DMS153 treated with DMSO at 0.1 percent for 48 hours (cell line): ENCODE measurements around the gene RBBP9.
"Not testable (repeated sequence)": the region's sequence is repeated elsewhere in the genome, so short reads cannot be mapped to it uniquely, and the experiment has no call there.

ENCODE experiments used
- DNase-seq: peaks from one replicate; lab custom pipeline; 2025; ENCODE audit not compliant: unreplicated experiment; lab: John Stamatoyannopoulos, UW

Gene RBBP9

DNA sequence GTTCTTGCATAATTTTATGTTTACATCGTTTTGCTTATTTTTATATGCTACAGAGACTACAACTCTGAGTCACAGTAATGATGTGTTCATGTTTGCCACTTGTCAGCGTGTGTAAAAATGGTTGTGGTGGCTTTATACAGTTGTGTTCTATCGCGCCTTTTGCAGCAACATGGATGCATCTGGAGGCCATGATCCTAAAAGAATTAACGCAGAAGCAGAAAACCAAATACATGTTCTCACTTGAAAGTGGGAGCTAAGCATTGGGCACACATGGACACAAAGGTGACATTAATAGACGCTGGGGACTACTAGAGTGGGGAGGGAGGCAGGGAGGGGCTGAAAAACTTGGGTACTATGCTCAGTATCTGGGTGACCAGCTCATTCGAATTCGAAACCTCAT, 9.7 kb upstream of the RBBP9 start:
- DNase-seq: no peak

GRCh38 chr20:18504479-18505060, 7.5 kb upstream of the RBBP9 start:
- DNase-seq: no peak

- DNase-seq: not testable (repeated sequence)
These were observed 4.6 kb upstream of the RBBP9 start for GRCh38 chr20:18501672-18502071.

DNA sequence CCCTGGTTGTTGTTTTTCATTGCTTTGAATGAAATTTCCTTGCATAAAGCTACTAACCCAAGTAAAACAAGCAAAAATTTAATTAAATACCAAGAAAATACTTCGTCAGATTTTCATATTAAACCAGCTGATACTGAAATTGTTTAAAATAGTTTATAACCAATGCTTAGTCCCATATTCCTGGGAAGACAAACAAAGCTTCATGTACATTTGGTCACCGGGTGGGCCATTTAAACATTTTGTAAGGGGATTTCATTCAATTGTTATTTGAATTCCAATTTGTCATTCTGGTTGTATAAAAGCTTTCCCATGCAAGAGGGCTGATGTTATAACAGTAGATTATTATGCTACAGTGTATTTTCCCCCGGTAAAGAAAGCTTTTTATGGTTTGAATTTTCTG, 578 bp upstream of the RBBP9 start:
- DNase-seq: no peak

DNA sequence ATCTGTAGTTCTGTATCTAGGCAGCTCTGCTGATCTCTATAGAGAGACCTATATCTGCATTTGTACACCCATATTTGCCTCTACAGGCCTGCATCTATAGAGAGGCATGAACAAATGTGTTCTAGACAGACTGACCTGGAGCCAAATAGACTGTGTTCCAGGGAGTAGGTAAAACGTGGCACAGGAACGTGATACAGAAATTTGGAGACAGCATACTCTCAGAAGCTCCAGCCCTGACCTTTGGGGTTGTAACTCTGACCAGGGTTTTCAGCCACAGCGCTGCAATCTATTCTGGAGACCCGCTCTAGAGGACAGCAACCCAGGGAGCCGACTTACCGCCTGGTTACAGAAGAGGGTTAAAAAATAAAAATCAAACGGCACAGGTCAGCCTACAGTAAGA, 983 bp downstream of the RBBP9 start:
- DNase-seq: peak; percentile 30

GRCh38 chr20:18488301-18488700, 8.7 kb downstream of the RBBP9 start:
- no peak for DNase-seq

- DNase-seq: no peak
These were observed 15.4 kb downstream of the RBBP9 start for GRCh38 chr20:18481596-18481995.

GRCh38 chr20:18477821-18478220, 19.2 kb downstream of the RBBP9 start:
- DNase-seq: no peak

- no peak for DNase-seq
These were observed 19.8 kb downstream of the RBBP9 start for GRCh38 chr20:18477218-18477617.

DNA sequence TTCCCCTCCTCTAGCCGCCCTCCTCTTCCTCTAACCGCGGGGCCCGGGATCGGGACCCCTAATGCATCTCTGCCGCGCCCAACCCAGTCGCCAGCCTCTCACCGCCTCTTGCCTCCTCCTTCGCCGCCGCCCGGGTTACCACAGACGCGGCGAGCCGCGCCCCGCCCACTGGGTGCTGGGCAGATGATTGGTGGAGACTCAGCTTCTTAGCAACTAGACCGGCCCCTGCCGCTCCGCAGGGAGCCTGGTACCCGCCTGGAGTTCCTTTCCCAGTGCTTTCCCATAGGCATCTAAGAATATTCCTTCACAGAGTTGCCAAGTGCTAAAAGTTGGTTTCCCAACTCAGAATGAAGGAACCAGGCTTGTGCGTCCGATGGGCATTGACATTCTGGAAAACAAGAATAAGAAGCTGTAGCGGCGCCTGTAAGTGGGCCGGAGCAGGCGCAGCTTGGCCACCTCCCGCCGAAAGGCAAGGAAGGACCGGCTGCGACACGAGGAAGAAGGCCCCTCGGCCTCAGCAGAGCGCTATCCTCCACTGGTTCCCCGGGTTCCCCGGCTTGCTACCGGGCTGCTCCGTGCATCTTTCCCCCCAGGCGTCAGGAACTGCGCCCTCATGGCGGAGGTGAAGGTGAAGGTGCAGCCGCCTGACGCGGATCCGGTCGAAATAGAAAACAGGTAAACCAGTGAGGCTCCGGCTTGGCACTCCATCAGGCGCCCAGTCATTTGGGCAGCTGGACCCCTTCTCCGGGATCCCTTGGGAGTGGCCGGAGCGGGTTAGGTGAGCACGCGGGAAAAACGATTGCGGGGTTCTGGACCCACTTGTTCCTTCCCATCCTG, 29.9 kb downstream of the RBBP9 start, which contains the start of the genes DZANK1 and POLR3F:
TSS of gene DZANK1 (minus strand) at position 137 of the 837 bp plus-strand sequence. CDS start 1,672 bp downstream, outside the sequence.
TSS of gene POLR3F (plus strand) at position 497 of the 837 bp plus-strand sequence. CDS start at position 614, 117 bp downstream.
- DNase-seq: peak; percentile 95

GRCh38 chr20:18466574-18466893, 30.5 kb downstream of the RBBP9 start:
- DNase-seq: no peak

GRCh38 chr20:18465536-18466200, 31.4 kb downstream of the RBBP9 start:
- DNase-seq: no peak

GRCh38 chr20:18456600-18456999, 40.4 kb downstream of the RBBP9 start:
- DNase-seq: no peak

- no peak for DNase-seq
These were observed 53.1 kb downstream of the RBBP9 start for GRCh38 chr20:18443886-18444285.

DNA sequence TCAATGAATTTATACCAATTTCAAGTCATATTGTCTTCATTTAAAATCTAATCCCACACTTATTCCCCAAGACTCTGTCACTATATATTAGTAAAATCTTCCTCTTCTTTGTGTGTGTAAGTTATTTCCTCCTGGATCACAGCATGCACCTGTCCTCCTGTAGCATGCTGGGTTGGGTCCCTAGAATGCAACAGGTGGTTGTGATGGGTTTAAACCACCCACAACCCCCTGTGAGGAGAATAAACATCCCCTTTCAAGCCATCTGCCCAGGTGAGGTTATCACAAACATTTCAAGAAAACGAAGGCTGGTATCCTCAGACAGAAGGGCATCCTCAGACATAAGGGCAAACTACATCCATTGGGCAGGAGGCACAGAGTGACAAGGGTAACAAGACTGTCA, 56.6 kb downstream of the RBBP9 start:
- DNase-seq: no peak

DNA sequence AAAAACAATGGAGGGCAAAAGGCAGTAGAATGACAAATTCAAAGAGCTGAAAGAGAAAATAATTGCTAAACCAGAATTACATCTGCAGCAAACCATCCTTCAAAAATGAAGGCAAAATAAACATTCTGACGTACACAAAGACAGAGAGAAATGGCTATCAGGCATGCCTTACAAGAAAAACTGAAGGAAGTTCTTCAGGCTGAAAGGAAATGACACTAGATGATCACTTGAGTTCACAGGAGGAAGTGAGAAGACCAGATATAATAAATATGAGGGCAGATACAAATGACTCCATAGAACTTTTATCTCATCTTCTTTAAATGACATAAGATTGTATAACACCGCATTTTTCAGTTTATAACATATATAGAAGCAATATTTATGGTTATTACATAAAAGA, 60.2 kb downstream of the RBBP9 start:
- no peak for DNase-seq
